ENCODE results near the gene OLA1.
A peak's percentile ranks its signal among the peaks of the same experiment; 100 is the strongest.

DNA sequence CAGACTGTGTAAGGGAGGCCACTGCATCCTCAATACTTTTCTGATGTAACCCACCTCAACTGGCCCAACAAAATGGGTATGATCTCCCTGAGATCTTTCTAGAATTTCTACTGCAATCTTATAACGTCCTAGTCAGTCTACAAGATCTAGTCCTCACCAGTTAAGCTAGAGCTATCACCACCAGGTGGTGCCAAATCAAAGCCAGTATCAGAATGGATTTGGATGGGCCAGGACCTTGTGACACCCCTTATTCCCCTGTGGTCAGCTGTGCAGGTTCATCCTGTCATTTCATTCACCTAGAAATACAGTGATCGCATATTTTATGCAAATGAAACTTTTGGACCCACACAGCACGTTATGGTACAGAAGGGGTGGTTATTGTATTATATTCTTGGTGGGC lies 90.3 kb downstream of the OLA1 start:
- TF ChIP-seq CTCF (conservative IDR thresholded peaks at IDR 0.05) (peak; percentile 74), EZH2 (IDR thresholded peaks at IDR 0.05; ENCODE audit: low read depth) (no peak)

All from PC-9 (cell line).